ENCODE data around the gene ATP8B3. TPM values are rescaled to one million over a fixed set of nuclear protein-coding genes. Genes with fewer than 3 reads are reported as not detected.

The ATP8B3 gene
- total and polyA plus RNA-seq, 9 of the 15 experiments (the other 6 are each of a cell fraction or from before 2014, with no cell fraction given): 1.2 to 12.3 (median 3.8) TPM

DNA sequence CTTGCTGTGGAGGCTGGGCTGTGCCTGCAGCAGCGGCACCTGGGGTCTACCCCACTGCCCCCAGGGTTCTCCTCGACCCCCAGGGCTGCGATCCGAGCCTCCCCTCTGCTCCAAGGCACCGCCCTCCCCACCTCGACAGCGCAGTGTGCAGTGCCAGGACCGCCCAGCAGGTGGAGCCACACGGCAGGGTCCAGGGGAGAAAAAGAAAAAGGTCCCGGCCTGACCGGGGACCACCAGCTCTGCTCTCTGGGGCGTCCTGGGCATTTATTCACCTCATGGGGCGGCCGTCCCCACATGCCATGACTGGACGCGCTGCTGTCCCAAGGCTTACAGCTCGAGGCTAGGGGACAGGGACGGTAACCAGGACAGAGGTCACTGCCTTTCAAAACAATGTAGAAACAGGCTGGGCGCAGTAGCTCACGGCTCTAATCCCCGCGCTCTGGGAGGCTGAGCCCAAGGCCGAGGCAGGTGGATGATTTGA lies 25.6 kb upstream of the ATP8B3 start (continued):
- TF ChIP-seq RBBP5 (IDR thresholded peaks at IDR 0.05; ENCODE audit: borderline replicate concordance, insufficient read depth, low read length, poor library complexity, severe bottlenecking) (peak; percentile 9), MYNN (IDR thresholded peaks at IDR 0.05) (no peak), MYNN (CRISPR knock-in tag; IDR thresholded peaks at IDR 0.05) (no peak), RCOR1 (IDR thresholded peaks at IDR 0.05; ENCODE audit: borderline replicate concordance in 1 of 2, low read depth in 2 of 2, low read length in 2 of 2) (peak in 1 of 2 experiments; percentile 38; a peak in 1 of 4 replicates), ZNF143 (CRISPR knock-in tag; IDR thresholded peaks at IDR 0.05) (peak; percentile 48; the same call in 1 of the 2 replicates), NONO (IDR thresholded peaks at IDR 0.05; ENCODE audit: low read depth in 2 of 2, low read length in 1 of 2) (peak in 1 of 2 experiments; percentile 61; a peak in 1 of 4 replicates), FOXK1 (CRISPR knock-in tag; IDR thresholded peaks at IDR 0.05; ENCODE audit: borderline replicate concordance) (0 out of 2 replicates have a peak, but pooled peaks have one; percentile 27), SMARCA4 (IDR thresholded peaks at IDR 0.05) (0 out of 2 replicates have a peak, but pooled peaks have one; percentile 23), CREB1 (IDR thresholded peaks at IDR 0.05) (no peak), CREB1 (CRISPR knock-in tag; IDR thresholded peaks at IDR 0.05) (peak; percentile 58; the same call in 1 of the 2 replicates), MYC (IDR thresholded peaks at IDR 0.05; ENCODE audit: low read depth, low read length) (no peak), MYC (CRISPR knock-in tag; IDR thresholded peaks at IDR 0.05; ENCODE audit: borderline replicate concordance, low read depth) (no peak), TFAM (CRISPR knock-in tag; conservative IDR thresholded peaks at IDR 0.05) (no peak), TRIM24 (IDR thresholded peaks at IDR 0.05) (no peak)
- TF ChIP-seq, protein P1, sequence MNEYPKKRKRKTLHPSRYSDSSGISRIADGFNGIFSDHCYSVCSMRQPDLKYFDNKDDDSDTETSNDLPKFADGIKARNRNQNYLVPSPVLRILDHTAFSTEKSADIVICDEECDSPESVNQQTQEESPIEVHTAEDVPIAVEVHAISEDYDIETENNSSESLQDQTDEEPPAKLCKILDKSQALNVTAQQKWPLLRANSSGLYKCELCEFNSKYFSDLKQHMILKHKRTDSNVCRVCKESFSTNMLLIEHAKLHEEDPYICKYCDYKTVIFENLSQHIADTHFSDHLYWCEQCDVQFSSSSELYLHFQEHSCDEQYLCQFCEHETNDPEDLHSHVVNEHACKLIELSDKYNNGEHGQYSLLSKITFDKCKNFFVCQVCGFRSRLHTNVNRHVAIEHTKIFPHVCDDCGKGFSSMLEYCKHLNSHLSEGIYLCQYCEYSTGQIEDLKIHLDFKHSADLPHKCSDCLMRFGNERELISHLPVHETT (CRISPR knock-in tag; conservative IDR thresholded peaks at IDR 0.05 in 1 of 2, IDR thresholded peaks at IDR 0.05 in 1 of 2): no peak
- TF ChIP-seq, protein P2, sequence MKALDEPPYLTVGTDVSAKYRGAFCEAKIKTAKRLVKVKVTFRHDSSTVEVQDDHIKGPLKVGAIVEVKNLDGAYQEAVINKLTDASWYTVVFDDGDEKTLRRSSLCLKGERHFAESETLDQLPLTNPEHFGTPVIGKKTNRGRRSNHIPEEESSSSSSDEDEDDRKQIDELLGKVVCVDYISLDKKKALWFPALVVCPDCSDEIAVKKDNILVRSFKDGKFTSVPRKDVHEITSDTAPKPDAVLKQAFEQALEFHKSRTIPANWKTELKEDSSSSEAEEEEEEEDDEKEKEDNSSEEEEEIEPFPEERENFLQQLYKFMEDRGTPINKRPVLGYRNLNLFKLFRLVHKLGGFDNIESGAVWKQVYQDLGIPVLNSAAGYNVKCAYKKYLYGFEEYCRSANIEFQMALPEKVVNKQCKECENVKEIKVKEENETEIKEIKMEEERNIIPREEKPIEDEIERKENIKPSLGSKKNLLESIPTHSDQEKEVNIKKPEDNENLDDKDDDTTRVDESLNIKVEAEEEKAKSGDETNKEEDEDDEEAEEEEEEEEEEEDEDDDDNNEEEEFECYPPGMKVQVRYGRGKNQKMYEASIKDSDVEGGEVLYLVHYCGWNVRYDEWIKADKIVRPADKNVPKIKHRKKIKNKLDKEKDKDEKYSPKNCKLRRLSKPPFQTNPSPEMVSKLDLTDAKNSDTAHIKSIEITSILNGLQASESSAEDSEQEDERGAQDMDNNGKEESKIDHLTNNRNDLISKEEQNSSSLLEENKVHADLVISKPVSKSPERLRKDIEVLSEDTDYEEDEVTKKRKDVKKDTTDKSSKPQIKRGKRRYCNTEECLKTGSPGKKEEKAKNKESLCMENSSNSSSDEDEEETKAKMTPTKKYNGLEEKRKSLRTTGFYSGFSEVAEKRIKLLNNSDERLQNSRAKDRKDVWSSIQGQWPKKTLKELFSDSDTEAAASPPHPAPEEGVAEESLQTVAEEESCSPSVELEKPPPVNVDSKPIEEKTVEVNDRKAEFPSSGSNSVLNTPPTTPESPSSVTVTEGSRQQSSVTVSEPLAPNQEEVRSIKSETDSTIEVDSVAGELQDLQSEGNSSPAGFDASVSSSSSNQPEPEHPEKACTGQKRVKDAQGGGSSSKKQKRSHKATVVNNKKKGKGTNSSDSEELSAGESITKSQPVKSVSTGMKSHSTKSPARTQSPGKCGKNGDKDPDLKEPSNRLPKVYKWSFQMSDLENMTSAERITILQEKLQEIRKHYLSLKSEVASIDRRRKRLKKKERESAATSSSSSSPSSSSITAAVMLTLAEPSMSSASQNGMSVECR (CRISPR knock-in tag; IDR thresholded peaks at IDR 0.05): peak; percentile 74
- TF ChIP-seq, protein P3, sequence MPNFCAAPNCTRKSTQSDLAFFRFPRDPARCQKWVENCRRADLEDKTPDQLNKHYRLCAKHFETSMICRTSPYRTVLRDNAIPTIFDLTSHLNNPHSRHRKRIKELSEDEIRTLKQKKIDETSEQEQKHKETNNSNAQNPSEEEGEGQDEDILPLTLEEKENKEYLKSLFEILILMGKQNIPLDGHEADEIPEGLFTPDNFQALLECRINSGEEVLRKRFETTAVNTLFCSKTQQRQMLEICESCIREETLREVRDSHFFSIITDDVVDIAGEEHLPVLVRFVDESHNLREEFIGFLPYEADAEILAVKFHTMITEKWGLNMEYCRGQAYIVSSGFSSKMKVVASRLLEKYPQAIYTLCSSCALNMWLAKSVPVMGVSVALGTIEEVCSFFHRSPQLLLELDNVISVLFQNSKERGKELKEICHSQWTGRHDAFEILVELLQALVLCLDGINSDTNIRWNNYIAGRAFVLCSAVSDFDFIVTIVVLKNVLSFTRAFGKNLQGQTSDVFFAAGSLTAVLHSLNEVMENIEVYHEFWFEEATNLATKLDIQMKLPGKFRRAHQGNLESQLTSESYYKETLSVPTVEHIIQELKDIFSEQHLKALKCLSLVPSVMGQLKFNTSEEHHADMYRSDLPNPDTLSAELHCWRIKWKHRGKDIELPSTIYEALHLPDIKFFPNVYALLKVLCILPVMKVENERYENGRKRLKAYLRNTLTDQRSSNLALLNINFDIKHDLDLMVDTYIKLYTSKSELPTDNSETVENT (CRISPR knock-in tag; IDR thresholded peaks at IDR 0.05): no peak
- TF ChIP-seq, protein P4, sequence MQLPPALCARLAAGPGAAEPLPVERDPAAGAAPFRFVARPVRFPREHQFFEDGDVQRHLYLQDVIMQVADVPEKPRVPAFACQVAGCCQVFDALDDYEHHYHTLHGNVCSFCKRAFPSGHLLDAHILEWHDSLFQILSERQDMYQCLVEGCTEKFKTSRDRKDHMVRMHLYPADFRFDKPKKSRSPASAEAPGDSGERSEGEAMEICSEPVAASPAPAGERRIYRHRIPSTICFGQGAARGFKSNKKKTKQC (CRISPR knock-in tag; IDR thresholded peaks at IDR 0.05): peak; percentile 40
- TF ChIP-seq, protein P5, sequence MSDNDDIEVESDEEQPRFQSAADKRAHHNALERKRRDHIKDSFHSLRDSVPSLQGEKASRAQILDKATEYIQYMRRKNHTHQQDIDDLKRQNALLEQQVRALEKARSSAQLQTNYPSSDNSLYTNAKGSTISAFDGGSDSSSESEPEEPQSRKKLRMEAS (CRISPR knock-in tag; IDR thresholded peaks at IDR 0.05): peak; percentile 19; the same call in 1 of the 2 replicates
